Trophoblast cell (in vitro differentiated cells and primary cell): ENCODE results near the gene TF.

Experiments used
- DNase-seq, 2 donors: peaks; one replicate each; pipeline ENCODE4 v3.0.0-alpha.2; 2016
- H2AFZ ChIP-seq: 2 replicates; pipeline ENCODE4 v1.6.1; 2013; ENCODE audit warnings: low read length, moderate library complexity, mild to moderate bottlenecking; ENCODE audit not compliant: insufficient read depth, poor library complexity
- H2AK5ac ChIP-seq: 2 replicates; pipeline ENCODE4 v1.6.1; 2013; ENCODE audit warnings: mild to moderate bottlenecking, low read length
- H2BK120ac ChIP-seq: 2 replicates; pipeline ENCODE4 v1.6.1; 2013; ENCODE audit warnings: low read length, mild to moderate bottlenecking, moderate library complexity; ENCODE audit not compliant: insufficient read depth, poor library complexity
- H2BK12ac ChIP-seq: 2 replicates; pipeline ENCODE4 v1.6.1; 2013; ENCODE audit warnings: mild to moderate bottlenecking, low read length, moderate library complexity
- H2BK5ac ChIP-seq: 2 replicates; pipeline ENCODE4 v1.6.1; 2013; ENCODE audit warnings: low read length, low read depth, moderate library complexity, mild to moderate bottlenecking; ENCODE audit not compliant: poor library complexity
- H3K14ac ChIP-seq: 2 replicates; pipeline ENCODE4 v1.6.1; 2013; ENCODE audit warnings: mild to moderate bottlenecking, low read length
- H3K18ac ChIP-seq: 2 replicates; pipeline ENCODE4 v1.6.1; 2013; ENCODE audit warnings: mild to moderate bottlenecking, low read length
- H3K23ac ChIP-seq: 2 replicates; pipeline ENCODE4 v1.6.1; 2013; ENCODE audit warnings: low read length
- H3K27ac ChIP-seq: 2 replicates; pipeline ENCODE4 v1.5.1; 2013; ENCODE audit warnings: low read depth, mild to moderate bottlenecking, inconsistent platforms, low read length, moderate library complexity
- H3K27me3 ChIP-seq: 2 replicates; pipeline ENCODE4 v1.6.1; 2013; ENCODE audit warnings: inconsistent platforms, mild to moderate bottlenecking, low read length, moderate library complexity; ENCODE audit not compliant: insufficient read depth
- H3K36me3 ChIP-seq, 2 experiments: 1 replicate in 1 of 2; 2 replicates in 1 of 2; pipeline ENCODE4 v1.6.1; 2013; ENCODE audit warnings: low read length in 2 of 2, mild to moderate bottlenecking in 2 of 2, moderate library complexity in 1 of 2; ENCODE audit not compliant: insufficient read depth in 2 of 2, control insufficient read depth in 1 of 2
- H3K4ac ChIP-seq: 2 replicates; pipeline ENCODE4 v1.6.1; 2013; ENCODE audit warnings: low read depth, mild to moderate bottlenecking, low read length, moderate library complexity
- H3K4me1 ChIP-seq, 2 experiments: 1 replicate in 1 of 2; 2 replicates in 1 of 2; pipeline ENCODE4 v1.6.1; 2013; ENCODE audit warnings: low read length in 2 of 2, mild to moderate bottlenecking in 2 of 2, moderate library complexity in 1 of 2; ENCODE audit not compliant: insufficient read depth in 2 of 2, control insufficient read depth in 1 of 2
- H3K4me2 ChIP-seq: 2 replicates; pipeline ENCODE4 v1.6.1; 2013; ENCODE audit warnings: inconsistent platforms, mild to moderate bottlenecking, low read length, moderate library complexity
- H3K4me3 ChIP-seq: 2 replicates; pipeline ENCODE4 v1.5.1; 2013; ENCODE audit warnings: mild to moderate bottlenecking, low read depth, low read length, inconsistent platforms
- H3K79me1 ChIP-seq: one replicate; pipeline ENCODE4 v1.6.1; 2013; ENCODE audit warnings: low read length
- H3K79me2 ChIP-seq: 2 replicates; pipeline ENCODE4 v1.6.1; 2013; ENCODE audit warnings: low read length, mild to moderate bottlenecking; ENCODE audit not compliant: control insufficient read depth, insufficient read depth, poor library complexity
- H3K9ac ChIP-seq: 2 replicates; pipeline ENCODE4 v1.6.1; 2013; ENCODE audit warnings: mild to moderate bottlenecking, low read length
- H3K9me3 ChIP-seq: 2 replicates; pipeline ENCODE4 v1.6.1; 2013; ENCODE audit warnings: low read depth, mild to moderate bottlenecking, control low read depth, inconsistent platforms, low read length; ENCODE audit not compliant: insufficient read depth
- H4K12ac ChIP-seq: 2 replicates; pipeline ENCODE4 v1.6.1; 2013; ENCODE audit warnings: low read depth, mild to moderate bottlenecking, low read length, moderate library complexity
- H4K8ac ChIP-seq: 2 replicates; pipeline ENCODE4 v1.6.1; 2013; ENCODE audit warnings: low read depth, mild to moderate bottlenecking, low read length, moderate library complexity
- H4K91ac ChIP-seq: one replicate; pipeline ENCODE4 v1.6.1; 2013; ENCODE audit warnings: low read depth, mild to moderate bottlenecking, low read length, moderate library complexity
- WGBS: extraction: QIAGEN DNeasy Blood & Tissue Kit; methylation state at CpG from one replicate; pipeline ENCODE4 v1.1.7; 2013; ENCODE audit warnings: missing lambda C conversion rate; ENCODE audit not compliant: insufficient read length, insufficient coverage; ENCODE audit errors: extremely low coverage; 5-methylcytosine and 5-hydroxymethylcytosine counted together

Gene TF

DNA sequence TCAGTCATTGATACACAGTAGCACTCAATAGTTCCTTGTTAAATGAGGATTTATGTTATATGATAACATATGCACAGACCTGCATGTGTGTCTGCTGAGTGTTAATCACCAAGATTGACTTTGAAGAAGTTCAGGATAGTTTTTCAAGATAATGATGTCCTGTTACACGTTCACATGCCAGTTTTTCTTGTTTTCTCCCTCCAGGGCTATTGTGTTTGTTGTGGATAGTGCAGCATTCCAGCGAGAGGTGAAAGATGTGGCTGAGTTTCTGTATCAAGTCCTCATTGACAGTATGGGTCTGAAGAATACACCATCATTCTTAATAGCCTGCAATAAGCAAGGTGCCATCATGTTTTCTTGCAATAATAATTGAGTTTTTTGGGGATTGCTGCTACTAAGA is 69.2 kb downstream of the TF start:
- no peaks in the 10 kb centered on the region for H3K27me3 ChIP-seq
- peaks cover 2 to 3% of the 10 kb centered on the region in 2 experiments for H3K4me1 ChIP-seq
- H3K36me3 ChIP-seq, result peaks cover 3 to 18% of the 10 kb centered on the region in 2 experiments
- H3K23ac ChIP-seq, result no peak overlapping the region
- H3K4ac ChIP-seq, result no peak overlapping the region
- no peak overlapping the region for H3K4me3 ChIP-seq
- no peak overlapping the region for H3K14ac ChIP-seq
- no peak overlapping the region for H2BK5ac ChIP-seq
- H3K27ac ChIP-seq, result no peak overlapping the region
- H4K12ac ChIP-seq, result no peak overlapping the region
- peak; percentile 60 to 79 for DNase-seq
- no peak overlapping the region for H2AK5ac ChIP-seq
- no peak overlapping the region for H2BK120ac ChIP-seq
- H3K9ac ChIP-seq, result no peak overlapping the region
- no peak overlapping the region for H3K18ac ChIP-seq
- no peak overlapping the region for H4K8ac ChIP-seq
- H2AFZ ChIP-seq, result no peak overlapping the region
- H3K79me2 ChIP-seq, result no peaks in the 10 kb centered on the region
- no peak overlapping the region for H2BK12ac ChIP-seq
- no peaks in the 10 kb centered on the region for H3K79me1 ChIP-seq
- H4K91ac ChIP-seq, result no peak overlapping the region
- WGBS, result no CpG with 5 or more reads among the region's 2 CpGs
- H3K9me3 ChIP-seq, result no peaks in the 10 kb centered on the region
- H3K4me2 ChIP-seq, result no peak overlapping the region

DNA sequence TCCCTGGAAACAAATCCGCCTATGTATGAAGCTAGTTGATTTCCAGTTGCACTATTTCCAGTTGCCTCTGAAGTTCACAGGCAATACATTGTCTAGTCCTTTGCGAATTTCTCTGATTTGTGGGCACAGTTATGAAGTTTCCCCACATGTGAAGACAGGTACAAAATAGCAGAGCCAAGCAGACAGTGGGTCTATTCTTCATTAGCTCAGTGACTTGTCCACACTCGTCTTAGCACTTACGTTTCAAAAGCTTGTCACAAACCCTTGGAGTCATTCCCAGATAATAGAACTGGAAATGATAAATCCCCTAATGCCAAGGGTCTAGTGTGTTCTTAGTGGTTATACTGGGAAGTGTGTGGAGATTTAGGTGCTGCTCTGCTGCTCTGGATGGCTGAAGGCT is 73.9 kb downstream of the TF start:
- Histone ChIP-seq H3K36me3 (peaks cover 17 to 38% of the 10 kb centered on the region in 2 experiments), H2BK12ac (no peak overlapping the region), H3K27ac (no peak overlapping the region), H3K79me2 (no peaks in the 10 kb centered on the region), H2AK5ac (no peak overlapping the region), H3K79me1 (no peaks in the 10 kb centered on the region), H3K23ac (no peak overlapping the region), H3K14ac (no peak overlapping the region), H4K8ac (no peak overlapping the region), H3K18ac (no peak overlapping the region), H2BK120ac (no peak overlapping the region), H3K4me2 (no peak overlapping the region), H4K12ac (no peak overlapping the region), H2BK5ac (no peak overlapping the region), H3K4ac (no peak overlapping the region), H3K4me3 (no peak overlapping the region), H3K4me1 (peaks cover 0 to 2% of the 10 kb centered on the region in 2 experiments), H4K91ac (no peak overlapping the region), H2AFZ (no peak overlapping the region), H3K9me3 (peaks cover 5% of the 10 kb centered on the region), H3K9ac (no peak overlapping the region), H3K27me3 (no peaks in the 10 kb centered on the region)
- no peak for DNase-seq
- no CpG with 5 or more reads among the region's 4 CpGs for WGBS

DNA sequence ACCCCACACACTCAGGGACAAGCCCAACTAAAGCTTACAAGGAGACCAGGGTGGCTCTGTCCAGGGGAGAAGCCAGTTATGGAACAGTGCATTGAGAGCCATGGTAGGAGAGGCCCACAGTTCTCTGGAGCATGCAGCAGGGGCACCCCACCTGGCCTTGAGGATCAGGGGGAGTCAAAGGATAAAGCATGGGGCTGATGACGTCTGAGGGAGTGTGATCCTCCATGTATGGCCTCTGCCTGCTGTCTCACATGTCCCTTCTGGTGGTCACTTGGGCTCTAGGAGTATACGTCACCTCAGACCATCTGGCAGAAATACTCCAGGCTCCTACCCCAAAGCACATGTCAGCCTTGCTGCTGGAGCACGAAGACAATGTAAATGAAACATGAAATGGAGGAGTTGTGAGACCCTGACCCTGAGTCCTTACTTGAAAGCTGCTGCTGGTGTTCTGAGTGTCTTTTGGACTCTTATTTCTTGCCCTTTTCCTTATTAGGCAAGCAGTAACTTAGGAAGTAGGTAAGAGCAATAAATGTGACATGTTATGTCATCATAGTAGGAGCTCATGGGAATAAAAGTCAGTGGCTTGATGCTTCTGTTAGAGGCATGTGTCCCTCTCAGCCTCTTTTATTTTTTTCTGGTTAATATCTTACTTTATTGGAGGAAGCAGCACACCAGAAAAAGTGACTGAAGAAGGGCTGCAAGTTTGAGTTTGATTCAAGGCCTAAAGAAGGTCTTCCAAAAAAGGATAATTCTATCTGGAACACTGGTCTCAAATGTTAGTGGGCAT is 74.9 kb downstream of the TF start:
- H2BK120ac ChIP-seq, result no peak overlapping the region
- H3K9me3 ChIP-seq, result peaks cover 5% of the 10 kb centered on the region
- H3K9ac ChIP-seq, result peak overlapping the region; percentile 8
- H2BK5ac ChIP-seq, result no peak overlapping the region
- H4K12ac ChIP-seq, result no peak overlapping the region
- no peak overlapping the region for H3K23ac ChIP-seq
- no CpG with 5 or more reads among the region's 3 CpGs for WGBS
- H3K18ac ChIP-seq, result no peak overlapping the region
- no peak overlapping the region for H3K4me2 ChIP-seq
- no peak overlapping the region for H4K8ac ChIP-seq
- no peak overlapping the region for H3K27ac ChIP-seq
- no peak overlapping the region for H2AFZ ChIP-seq
- H4K91ac ChIP-seq, result no peak overlapping the region
- no peak overlapping the region for H3K14ac ChIP-seq
- no peak overlapping the region for H3K4me3 ChIP-seq
- H2BK12ac ChIP-seq, result no peak overlapping the region
- DNase-seq, result no peak
- H3K27me3 ChIP-seq, result no peaks in the 10 kb centered on the region
- peaks cover 17 to 38% of the 10 kb centered on the region in 2 experiments for H3K36me3 ChIP-seq
- H3K79me2 ChIP-seq, result no peaks in the 10 kb centered on the region
- H3K4me1 ChIP-seq, result peaks cover 0 to 2% of the 10 kb centered on the region in 2 experiments
- H3K4ac ChIP-seq, result no peak overlapping the region
- no peak overlapping the region for H2AK5ac ChIP-seq
- no peaks in the 10 kb centered on the region for H3K79me1 ChIP-seq

DNA sequence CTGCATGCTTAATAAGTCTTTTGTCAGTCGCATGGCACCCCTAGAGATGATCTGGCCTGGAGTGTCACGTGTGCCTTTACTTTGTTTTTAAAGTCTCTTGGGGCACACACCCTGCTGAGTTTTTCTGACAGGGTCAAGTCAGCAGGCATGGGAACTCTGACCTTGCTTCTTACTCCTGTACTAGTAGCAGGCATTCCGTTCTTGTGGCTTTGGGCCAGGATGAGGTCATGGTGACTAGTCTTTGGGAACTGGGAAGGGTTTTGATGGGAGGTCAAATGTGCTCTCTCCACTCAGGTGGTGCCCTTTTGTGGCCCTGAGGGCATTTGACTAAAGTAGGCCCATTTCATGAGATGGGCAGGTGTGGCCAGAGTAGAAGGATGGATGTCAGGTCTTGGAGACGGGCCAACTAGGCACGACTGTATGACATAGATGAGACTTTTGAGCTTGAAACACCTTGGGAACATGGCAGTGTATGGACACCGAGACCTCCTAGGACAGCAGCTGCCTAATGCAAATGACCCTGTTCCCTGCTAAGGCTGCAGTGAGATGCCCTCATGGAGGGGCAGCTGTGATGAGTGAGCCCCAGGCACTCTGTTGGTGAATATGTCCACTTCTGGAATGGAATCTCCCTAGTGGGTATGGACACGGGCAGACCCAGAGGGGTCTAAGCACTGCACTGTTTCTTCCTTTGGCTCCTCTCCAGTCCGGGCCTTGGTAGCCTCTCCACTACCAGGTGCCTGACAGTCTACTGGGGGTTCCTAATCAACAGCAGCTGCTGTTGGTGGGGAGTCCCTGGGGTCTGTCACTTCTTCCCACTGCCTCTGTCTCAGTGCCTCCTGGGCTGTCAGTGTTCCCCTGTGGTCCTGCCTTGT is 75.8 kb downstream of the TF start:
- DNase-seq, result peak in 1 of 2 donors; percentile 38
- no peak overlapping the region for H2AFZ ChIP-seq
- H4K12ac ChIP-seq, result no peak overlapping the region
- H4K8ac ChIP-seq, result no peak overlapping the region
- H3K18ac ChIP-seq, result no peak overlapping the region
- no peaks in the 10 kb centered on the region for H3K79me1 ChIP-seq
- peaks cover 0 to 2% of the 10 kb centered on the region in 2 experiments for H3K4me1 ChIP-seq
- no peak overlapping the region for H3K27ac ChIP-seq
- no peak overlapping the region for H3K9ac ChIP-seq
- peaks cover 17 to 38% of the 10 kb centered on the region in 2 experiments for H3K36me3 ChIP-seq
- H3K4me3 ChIP-seq, result no peak overlapping the region
- H4K91ac ChIP-seq, result no peak overlapping the region
- H2BK5ac ChIP-seq, result no peak overlapping the region
- H3K9me3 ChIP-seq, result peaks cover 5% of the 10 kb centered on the region
- H3K4ac ChIP-seq, result no peak overlapping the region
- no peak overlapping the region for H3K4me2 ChIP-seq
- no peak overlapping the region for H3K23ac ChIP-seq
- H2BK12ac ChIP-seq, result no peak overlapping the region
- H3K14ac ChIP-seq, result no peak overlapping the region
- WGBS, result no CpG with 5 or more reads among the region's 8 CpGs
- H2BK120ac ChIP-seq, result no peak overlapping the region
- no peaks in the 10 kb centered on the region for H3K79me2 ChIP-seq
- no peaks in the 10 kb centered on the region for H3K27me3 ChIP-seq
- H2AK5ac ChIP-seq, result no peak overlapping the region
